Measurements from ENCODE around the gene ATG9A. TPM values are rescaled to one million over a fixed set of nuclear protein-coding genes. Genes with fewer than 3 reads are reported as not detected.

ATG9A gene
- total RNA-seq, 2 donors from 2014 or later = 78.8 to 80.3 TPM

- Histone ChIP-seq H3K9me3 (no peaks in the 10 kb centered on the region), H3K4me3 (peak overlapping the region; percentile 77 to 86), H3K4me1 (peaks cover 0 to 35% of the 10 kb centered on the region in 2 donors), H3K27me3 (no peaks in the 10 kb centered on the region), H3K27ac (peak overlapping the region; percentile 95 to 97), H3K36me3 (peaks cover 45% of the 10 kb centered on the region)
- DNase-seq (ENCODE audit: low spot score) = no peak
- TF ChIP-seq, protein P1, sequence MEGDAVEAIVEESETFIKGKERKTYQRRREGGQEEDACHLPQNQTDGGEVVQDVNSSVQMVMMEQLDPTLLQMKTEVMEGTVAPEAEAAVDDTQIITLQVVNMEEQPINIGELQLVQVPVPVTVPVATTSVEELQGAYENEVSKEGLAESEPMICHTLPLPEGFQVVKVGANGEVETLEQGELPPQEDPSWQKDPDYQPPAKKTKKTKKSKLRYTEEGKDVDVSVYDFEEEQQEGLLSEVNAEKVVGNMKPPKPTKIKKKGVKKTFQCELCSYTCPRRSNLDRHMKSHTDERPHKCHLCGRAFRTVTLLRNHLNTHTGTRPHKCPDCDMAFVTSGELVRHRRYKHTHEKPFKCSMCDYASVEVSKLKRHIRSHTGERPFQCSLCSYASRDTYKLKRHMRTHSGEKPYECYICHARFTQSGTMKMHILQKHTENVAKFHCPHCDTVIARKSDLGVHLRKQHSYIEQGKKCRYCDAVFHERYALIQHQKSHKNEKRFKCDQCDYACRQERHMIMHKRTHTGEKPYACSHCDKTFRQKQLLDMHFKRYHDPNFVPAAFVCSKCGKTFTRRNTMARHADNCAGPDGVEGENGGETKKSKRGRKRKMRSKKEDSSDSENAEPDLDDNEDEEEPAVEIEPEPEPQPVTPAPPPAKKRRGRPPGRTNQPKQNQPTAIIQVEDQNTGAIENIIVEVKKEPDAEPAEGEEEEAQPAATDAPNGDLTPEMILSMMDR (IDR thresholded peaks at IDR 0.05) = no peak
Measured at GRCh38 chr2:219228911-219229304, 528 bp downstream of the ATG9A start.

DNA sequence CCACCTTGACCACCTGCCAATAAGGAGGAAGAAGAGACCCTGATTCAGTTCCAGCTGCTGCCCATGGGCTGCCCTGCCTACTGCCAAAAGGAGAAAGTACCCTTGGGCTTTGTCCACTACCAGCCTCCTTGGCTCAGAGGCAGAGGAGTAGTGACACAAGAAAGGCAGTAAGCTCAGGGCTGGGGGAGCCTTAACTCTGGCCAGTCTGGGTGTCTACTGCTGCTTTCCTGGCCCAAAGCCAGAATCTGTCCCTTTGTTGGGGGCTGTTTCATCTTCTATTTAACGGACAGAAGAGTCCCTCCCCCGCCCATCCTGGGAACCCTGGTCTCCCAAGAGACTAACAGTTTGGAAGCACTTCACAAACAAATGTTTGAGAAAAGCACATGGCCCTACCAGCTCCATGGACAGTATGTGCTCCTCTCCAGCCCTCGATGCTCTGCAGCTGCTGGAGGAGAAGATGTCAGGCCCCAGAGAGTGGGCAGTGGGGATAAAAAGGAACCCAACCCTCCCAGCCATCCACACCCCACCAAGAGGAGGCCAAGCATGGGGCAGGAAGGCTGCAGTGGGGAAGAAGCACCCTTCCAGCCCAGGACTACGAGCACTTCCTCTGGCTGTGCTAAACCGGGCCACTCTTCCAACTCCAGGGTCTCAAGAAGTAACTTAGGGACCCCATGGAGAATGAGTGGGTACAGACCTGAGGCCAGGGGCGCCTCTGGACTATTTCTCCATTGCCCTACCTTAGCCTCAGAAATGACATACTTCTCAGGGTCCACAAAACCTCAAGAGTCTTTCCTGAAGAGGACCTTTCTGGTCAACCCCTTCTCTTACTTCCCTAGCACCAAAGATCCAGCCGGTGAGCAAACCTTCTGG is 1.2 kb downstream of the ATG9A start:
- Histone ChIP-seq H3K27ac (peak overlapping the region; percentile 95 to 97), H3K4me3 (peak overlapping the region; percentile 77 to 86), H3K4me1 (peaks cover 0 to 35% of the 10 kb centered on the region in 2 donors), H3K36me3 (peaks cover 45% of the 10 kb centered on the region), H3K9me3 (no peaks in the 10 kb centered on the region), H3K27me3 (no peaks in the 10 kb centered on the region)
- DNase-seq (ENCODE audit: low spot score) = no peak
- TF ChIP-seq, protein P1 (IDR thresholded peaks at IDR 0.05) = no peak

GRCh38 chr2:219225350-219225749 is 4.1 kb downstream of the ATG9A start:
- H3K27me3 ChIP-seq = no peaks in the 10 kb centered on the region
- peaks cover 0 to 24% of the 10 kb centered on the region in 2 donors for H3K4me1 ChIP-seq
- DNase-seq (ENCODE audit: low spot score) = no peak
- no peak overlapping the region for H3K27ac ChIP-seq
- H3K4me3 ChIP-seq = no peak overlapping the region
- H3K9me3 ChIP-seq = no peaks in the 10 kb centered on the region
- TF ChIP-seq, protein P1 (IDR thresholded peaks at IDR 0.05) = no peak
- peaks cover 59% of the 10 kb centered on the region for H3K36me3 ChIP-seq

DNA sequence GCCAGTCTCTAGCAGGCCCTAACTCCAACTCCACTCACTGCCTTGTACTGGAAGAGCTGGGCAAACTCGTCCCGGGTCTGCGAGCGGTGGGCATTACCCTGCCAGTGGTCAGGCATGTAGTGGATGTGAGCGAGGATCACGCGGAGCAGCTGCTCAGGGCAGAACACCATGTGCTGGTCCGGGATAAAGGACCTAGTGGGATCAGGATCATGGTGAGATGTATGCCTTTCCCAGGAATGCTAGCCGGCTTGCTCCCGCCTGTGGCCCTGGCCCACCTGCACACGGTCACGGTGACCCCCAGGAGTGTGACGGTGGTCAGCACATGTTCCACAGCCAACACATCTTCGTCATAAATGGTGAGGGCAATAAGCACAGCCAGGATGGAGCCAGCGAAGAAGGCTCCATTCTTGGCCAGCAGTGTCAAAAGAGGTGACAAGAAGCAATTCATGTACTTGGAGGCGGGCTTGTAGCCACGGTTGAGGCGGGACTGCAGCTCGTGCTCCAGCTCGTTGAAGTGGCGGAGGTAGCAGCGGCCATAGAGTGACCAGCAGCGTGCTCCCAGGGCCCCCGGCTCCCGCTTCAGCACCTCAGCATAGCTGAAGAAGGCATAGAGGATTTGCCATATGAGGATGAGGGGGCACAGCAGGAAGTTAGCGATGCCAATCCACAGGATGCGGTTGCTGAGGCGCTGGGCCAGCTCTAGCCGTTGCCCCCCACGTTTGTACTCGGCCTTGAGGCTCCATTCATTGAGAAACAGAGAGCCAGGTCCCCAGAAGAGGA is 5.4 kb downstream of the ATG9A start:
- Histone ChIP-seq H3K4me1 (peaks cover 0 to 30% of the 10 kb centered on the region in 2 donors), H3K36me3 (peaks cover 68% of the 10 kb centered on the region), H3K27me3 (no peaks in the 10 kb centered on the region), H3K27ac (no peak overlapping the region), H3K4me3 (no peak overlapping the region), H3K9me3 (no peaks in the 10 kb centered on the region)
- DNase-seq (ENCODE audit: low spot score) = no peak
- TF ChIP-seq, protein P1 (IDR thresholded peaks at IDR 0.05) = no peak

DNA sequence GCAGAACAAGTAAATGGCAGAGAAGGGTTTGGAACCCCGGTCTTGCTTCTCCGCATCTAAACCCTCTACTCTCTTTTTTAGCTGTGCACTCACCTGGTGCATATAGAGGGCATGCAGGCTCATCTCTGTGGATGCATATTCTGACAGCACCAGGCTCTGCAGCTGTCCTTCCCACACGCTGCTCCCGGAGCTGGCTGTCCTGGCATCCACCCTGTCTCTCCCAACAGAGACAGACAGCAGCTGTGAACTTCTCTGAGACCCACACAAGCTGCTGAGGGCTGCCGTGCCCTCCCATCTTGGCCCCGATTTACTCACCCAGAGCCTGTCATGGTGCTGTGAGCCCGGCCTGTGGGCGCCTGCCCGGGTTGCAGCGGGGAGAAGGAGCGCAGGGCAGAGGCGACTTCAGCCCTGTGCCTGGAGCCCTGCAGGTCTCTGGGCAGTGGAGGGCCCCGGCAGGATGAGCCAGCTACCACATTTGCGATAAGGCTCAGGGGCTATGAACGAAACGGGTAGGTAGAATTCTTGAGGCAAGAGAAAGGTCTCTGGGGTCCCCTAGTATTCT is 7.4 kb downstream of the ATG9A start:
- H3K27ac ChIP-seq = no peak overlapping the region
- no peak for DNase-seq (ENCODE audit: low spot score)
- TF ChIP-seq, protein P1 (IDR thresholded peaks at IDR 0.05) = no peak
- peaks cover 0 to 27% of the 10 kb centered on the region in 2 donors for H3K4me1 ChIP-seq
- no peaks in the 10 kb centered on the region for H3K9me3 ChIP-seq
- H3K36me3 ChIP-seq = peaks cover 68% of the 10 kb centered on the region
- no peak overlapping the region for H3K4me3 ChIP-seq
- H3K27me3 ChIP-seq = no peaks in the 10 kb centered on the region

All from right atrium auricular region (tissue), 2 donors.